CD4-positive, alpha-beta T cell treated with Interleukin-15 for 4 hours (primary cell): ENCODE results near the gene KLHL2.
"Not testable (repeated sequence)": the region's sequence is repeated elsewhere in the genome, so short reads cannot be mapped to it uniquely, and the experiment has no call there.

Experiments
- DNase-seq: peaks from one replicate; pipeline ENCODE4 v3.0.0-alpha.2; 2020; ENCODE audit warnings: low spot score

KLHL2 gene, protein sequence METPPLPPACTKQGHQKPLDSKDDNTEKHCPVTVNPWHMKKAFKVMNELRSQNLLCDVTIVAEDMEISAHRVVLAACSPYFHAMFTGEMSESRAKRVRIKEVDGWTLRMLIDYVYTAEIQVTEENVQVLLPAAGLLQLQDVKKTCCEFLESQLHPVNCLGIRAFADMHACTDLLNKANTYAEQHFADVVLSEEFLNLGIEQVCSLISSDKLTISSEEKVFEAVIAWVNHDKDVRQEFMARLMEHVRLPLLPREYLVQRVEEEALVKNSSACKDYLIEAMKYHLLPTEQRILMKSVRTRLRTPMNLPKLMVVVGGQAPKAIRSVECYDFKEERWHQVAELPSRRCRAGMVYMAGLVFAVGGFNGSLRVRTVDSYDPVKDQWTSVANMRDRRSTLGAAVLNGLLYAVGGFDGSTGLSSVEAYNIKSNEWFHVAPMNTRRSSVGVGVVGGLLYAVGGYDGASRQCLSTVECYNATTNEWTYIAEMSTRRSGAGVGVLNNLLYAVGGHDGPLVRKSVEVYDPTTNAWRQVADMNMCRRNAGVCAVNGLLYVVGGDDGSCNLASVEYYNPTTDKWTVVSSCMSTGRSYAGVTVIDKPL

DNA sequence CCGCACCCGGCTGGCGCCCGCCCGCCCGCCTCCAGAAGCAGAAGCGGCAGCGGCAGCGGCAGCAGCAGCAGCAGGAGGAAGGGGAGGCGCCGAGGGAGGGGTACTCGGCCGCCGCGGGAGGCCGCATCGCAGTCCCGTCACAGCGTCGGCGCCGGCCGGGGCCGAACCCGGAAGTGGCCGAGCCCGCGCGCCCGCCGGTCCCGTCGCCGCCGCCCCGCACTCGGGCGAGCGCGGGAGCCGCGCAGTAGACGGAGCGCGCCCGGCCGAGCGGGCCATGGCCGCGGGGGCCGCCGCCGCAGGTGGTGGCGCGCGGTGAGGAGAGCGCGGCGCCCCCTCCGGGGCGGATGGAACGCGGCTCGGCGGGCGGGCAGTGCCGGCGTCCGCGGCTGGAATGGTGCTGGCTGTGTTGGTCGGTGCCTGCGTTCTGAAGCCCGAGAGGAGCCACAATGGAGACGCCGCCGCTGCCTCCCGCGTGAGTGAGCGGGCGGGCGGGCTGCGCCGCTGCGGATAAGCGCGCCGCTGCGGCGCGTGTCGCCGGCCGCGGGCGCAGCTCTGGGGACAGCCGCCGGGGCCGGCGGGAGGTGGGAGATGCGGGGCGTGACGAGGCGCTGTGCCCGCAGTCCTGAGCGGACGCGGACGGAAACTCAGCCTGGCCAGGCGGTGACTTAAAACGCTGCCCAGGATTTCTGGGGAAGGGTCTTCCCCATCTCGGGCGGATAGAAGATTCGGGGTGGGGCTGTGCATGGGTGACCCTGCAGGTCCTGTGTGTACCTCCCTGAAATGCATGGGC, at the start of gene KLHL2:
KLHL2 (plus strand) TSS at position 131 of the 790 bp plus-strand sequence; CDS start at position 447, 316 bp downstream.
- peak; percentile 60 for DNase-seq

DNA sequence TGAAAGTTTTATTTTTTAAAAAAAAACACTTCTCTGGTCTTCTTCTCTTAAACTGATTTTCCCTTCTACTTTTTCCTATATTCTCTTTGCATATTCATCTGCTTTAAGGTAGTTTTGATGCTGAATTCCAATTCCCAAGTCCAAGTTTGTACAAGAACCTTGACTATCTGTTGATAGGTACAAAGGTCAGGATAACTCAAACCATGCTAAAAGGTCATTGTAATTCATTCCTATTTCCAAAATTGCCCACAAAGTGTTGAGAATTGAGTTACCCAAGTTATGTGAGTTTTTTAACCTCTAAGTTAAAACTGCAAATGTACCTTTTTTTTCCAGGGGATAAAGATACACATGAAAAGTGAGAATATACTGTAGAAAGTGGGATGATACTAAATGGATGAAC, 48.6 kb upstream of the KLHL2 start:
- DNase-seq = no peak

DNA sequence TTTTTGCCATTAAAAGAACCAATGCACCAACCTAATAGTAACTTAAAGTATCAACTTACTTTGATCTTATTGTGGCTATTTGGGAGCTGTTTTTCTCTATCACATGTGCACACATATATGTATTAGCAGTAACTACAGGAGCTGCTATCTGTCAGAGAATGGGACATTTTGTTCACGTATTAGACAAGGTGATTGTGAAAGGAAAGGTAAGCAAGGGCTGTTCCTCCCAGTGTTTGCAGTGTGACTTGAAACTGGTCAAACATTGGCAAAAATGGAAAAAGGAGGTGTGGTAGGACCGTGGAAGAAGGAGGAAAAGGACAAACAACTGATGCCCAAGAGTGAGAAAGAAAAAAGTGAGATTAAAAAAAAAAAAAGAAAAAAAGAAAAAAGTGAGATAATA, 43.1 kb upstream of the KLHL2 start:
- no peak for DNase-seq

DNA sequence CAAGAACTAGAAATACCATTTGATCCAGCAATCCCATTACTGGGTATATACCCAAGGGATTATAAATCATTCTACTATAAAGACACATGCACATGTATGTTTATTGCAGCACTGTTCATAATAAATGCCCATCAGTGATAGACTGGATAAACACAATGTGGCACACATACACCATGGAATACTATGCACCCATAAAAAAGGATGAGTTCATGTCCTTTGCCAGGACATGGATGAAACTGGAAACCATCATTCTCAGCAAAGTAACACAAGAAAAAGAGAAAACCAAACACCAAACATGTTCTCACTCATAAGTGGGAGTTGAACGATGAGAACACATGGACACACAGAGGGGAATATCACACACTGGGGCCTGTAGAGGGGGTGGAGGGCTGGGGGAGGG, 40.5 kb upstream of the KLHL2 start:
- DNase-seq = not testable (repeated sequence)

DNA sequence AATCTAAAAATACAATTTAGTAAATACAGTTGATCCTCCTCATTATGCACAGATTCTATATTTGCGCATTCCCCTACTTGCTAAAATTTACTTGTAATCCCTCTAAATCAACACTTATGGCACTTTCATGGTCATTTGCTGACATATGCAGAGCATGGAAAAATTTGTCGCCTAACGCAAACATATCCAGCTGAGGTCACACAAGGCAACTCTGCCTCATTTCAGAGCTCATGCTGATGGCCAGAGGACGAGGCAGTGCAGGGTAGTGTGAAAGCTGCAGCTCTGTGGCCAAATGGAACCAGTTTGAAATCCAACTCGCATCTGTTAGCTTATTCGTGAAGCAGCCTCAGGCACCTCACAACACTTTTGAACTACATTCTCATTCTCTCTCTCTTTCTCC, 39.7 kb upstream of the KLHL2 start:
- DNase-seq = no peak

DNA sequence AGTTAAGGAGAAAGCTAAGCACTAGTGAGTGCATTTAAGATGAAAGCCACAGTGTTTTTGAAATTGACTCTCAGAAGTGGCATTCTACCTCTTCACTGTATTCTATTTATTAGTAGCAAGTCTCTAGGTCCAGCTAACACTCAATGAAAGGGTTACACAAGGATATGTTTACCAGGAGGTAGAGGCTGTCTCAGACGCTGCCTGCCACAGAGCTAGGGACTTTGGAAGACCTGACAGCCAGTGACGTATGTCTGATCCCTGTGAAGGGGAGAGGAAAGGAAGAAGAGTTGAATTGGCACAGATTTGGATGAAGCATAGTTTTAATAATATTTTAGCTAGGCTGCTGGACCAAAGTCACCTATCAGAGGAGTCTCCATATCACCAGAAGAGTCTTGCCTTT, 36.5 kb upstream of the KLHL2 start:
- no peak for DNase-seq

DNA sequence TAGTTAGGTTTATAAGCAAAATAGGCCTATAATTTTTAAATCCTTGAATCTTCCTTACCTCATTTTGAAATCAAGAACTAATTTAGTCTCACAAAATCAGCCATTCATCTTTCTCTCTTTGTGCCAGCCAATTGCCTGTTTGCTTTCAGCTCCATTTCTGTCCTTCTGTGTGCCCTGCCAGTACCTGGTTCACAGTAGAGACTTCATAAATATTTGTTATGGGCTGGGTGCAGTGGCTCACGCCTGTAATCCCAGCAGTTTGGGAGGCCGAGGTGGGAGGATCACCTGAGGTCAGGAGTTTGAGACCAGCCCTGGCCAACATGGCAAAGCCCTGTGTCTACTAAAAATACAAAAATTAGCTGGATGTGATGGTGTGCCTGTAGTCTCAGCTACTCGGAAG, 31.9 kb upstream of the KLHL2 start:
- not testable (repeated sequence) for DNase-seq

GRCh38 chr4:165175879-165176278, 31.5 kb upstream of the KLHL2 start:
- DNase-seq = no peak

DNA sequence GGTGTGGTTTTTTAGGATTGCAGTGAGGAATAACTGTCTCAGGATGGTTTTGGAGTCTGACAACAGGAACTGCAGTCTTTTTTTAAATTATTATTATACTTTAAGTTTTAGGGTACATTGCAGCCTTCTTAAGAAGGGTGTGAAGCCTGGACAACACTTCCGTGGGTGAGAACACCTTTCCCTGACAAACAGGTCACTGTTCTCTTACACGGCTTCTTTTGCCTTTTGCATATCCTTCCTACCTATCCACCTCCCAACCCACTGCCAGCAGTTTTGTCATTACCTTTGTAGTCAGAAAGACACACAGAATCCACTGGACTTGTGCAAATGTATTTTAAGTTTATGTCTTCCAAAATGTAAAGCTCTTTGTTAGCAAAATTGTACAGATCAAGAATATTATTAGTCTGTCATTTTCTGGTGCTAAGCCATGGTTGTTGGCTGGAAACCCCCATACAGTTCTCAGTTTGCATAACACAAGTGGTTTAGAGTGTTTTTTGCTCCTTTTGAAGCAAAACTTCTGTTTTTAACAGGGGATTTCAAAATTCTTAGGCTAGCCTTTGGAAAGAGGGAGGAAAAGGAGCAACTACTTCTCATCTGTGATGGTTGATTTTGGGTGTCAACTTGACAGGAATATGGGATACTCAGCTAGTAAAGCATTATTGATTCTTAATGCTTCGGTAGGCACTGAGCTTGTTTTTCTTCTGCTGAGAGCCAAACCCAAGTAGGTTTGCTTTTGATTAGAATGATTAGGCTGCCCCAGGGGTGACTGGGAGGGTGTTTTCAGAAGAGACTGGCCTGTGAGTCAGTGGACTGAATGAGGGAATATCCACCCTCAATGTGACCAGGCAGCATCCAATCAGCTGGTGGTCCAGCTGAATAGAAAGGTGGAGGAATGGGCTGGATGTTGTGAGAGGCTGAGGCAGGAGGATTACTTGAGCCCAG, 29.4 kb upstream of the KLHL2 start:
- DNase-seq = no peak

DNA sequence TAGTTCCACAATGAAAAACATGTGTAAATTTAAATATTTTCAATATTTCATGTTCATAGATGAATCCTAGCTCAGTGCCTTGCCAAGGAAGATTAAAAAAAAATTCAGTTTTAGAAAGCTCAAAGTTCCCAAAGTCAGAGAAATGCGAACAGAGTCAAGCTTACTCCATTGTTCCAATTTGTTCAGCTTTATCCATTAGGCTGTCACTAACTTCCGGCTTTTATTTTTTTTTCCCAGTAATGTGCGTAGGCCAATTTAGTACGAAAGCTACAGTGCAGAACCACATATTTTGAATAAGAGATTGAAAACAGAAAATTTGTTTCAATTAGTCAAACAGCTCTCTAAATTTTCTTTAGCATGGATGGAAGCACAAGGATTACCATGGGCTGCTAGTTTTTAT, 23.1 kb upstream of the KLHL2 start:
- no peak for DNase-seq

GRCh38 chr4:165184998-165185397, 22.4 kb upstream of the KLHL2 start:
- DNase-seq = not testable (repeated sequence)

DNA sequence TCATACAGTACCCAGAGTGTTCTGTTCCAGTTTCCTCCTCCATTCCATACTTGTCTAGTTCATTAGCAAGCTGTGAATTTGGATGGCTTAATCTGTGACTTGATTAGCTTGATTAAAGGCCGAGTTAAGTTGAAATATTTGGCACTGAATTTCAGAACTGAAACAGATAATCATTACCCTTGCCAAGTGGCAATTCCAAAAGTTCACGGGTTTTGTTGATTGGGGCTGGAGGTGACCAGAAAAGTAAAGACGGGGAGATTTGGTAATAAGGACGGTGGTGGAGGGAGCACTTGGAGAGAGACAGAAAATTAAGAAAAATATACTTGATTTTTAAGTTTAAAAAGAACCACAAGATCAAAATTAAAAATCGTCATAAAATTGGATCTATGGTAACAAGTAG, 21.9 kb upstream of the KLHL2 start:
- DNase-seq = no peak

DNA sequence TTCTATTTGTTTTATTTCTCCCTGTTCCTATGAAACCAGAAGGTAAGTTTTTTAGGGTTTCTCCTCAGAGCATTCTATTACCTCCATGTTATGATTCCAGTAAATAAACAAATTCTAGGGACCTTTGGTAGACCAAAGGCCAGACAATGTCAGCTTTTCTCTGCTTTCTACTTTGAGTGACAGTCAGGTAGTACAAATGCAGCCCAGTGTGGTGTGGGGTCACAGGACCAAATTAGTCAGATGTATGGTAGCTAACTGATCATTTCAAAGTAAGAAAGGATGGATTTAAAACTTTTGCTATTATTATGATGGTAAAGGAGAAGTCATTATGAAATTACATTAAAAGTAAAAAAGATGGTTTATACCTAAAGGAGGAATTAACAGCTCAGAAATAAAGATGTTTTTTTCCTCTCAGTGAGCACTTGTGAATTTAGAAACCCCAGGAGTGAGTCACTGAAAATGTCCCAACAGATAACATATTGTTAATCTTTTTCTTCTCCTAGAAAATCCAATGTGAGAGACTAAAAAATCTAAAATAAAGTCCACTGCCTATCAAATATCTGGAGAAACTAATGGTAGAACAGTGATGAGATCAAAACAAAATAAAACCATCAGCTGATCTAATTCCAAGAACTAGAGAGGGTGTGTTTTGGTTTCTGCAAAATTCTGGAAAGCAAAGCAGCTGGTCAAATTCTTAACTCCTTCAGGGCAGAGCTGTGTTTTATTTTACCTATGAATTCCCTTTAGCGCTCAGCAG, 16.6 kb upstream of the KLHL2 start:
- no peak for DNase-seq

DNA sequence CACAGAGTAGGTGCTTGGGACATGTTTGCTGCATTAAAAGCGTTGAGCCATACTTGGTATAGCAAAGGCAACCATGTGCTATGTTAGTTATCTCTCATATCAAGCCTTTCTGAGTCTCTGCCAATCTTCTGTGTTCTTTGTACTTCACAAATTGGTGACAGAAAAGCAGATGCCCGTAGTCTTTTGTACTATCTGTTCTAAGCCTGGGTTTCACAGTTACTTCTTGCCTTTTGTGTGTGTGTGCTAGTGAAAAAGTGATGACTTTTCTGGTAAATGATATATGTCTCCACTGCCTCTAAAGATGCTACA, 16.1 kb upstream of the KLHL2 start:
- no peak for DNase-seq

GRCh38 chr4:165191814-165192499, 15.4 kb upstream of the KLHL2 start:
- DNase-seq = no peak

GRCh38 chr4:165192500-165192898, 14.9 kb upstream of the KLHL2 start:
- no peak for DNase-seq

GRCh38 chr4:165192956-165193355, 14.4 kb upstream of the KLHL2 start:
- DNase-seq = no peak

DNA sequence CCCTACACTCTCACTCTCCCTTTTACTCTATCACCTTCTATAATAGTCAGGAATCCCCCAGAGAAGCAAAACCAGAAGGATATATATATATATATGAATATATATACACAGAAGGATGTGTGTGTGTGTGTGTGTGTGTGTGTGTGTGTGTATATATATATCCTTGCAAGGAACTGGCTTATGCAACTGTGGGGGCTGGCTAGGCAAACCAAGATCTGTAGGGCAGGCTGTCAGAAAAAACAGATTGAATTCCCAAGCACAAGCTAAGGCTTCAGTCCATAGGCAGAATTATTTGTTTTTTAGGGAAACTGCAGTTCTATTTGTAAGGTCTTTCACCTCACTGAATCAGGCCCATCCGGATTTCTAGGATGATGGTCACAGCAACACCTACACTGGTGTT, 13.0 kb upstream of the KLHL2 start:
- DNase-seq = no peak

GRCh38 chr4:165198329-165198728, 9.0 kb upstream of the KLHL2 start:
- no peak for DNase-seq

DNA sequence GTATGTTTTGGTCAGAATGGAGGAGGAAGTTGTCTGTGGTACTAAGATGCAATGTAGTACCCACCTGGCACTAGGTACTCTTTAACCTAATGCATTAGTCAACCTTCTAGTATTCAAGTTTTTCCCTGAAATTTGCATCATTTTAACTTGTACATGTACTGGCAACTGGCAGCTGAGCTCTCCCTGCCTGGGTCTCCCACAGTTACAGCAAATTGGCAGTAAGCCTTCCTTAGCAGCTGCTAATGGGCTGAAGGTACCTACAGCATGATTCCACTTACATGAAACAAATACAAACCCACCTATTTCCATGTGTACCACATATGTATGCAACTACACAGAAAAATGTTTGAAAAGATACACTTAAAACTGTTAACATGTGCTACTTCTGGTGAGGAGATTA, 8.1 kb upstream of the KLHL2 start:
- DNase-seq = no peak

GRCh38 chr4:165199722-165200121, 7.6 kb upstream of the KLHL2 start:
- DNase-seq = no peak
